ENCODE measurements around the gene EDAR. TPM values are rescaled to one million over a fixed set of nuclear protein-coding genes. Genes with fewer than 3 reads are reported as not detected.

Gene EDAR
- total and polyA plus RNA-seq, 9 of the 15 experiments (the other 6 are each of a cell fraction or from before 2014, with no cell fraction given), result 0.01 TPM; not detected in 8

DNA sequence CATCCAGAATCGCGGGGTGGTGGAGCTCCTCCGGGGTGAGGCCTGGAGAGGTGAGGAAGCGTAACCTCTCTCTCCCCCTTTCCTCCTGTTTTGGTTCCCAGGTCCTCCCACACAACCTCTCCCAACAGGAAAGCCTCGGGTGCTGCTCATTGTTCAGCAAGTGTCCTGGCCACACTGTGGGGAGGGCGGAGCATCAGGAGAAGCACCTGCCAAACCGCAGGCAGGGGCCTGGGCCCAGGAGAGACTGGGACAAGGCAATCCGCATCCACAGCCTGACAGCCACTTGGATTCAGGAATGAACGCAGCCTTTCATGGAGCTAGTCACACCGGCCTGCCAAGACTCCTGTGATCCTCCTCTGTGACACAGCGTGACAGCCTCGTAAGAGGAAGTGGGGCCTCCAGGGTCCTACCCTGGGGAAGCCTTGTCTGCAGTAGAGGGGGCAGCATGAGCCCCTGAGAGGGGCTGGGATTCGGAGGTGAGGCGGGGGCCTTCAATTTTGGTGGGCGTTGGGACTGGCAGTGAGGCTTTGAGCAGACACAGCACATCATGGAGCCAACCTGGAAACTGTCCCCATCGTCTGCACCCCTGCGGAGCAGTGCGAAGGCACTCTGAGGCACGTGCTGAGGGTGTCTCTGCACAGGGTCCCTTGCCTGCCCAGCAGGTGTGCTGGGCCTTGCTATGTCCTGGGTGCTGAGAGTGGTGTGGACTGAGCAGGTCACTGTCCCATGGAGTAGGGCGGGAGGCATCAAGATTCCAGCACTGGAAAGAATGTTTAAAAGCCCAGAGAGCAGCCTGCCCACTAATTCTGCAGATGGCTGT lies 62.2 kb downstream of the EDAR start:
- H3K27me3 ChIP-seq (ENCODE audit: control insufficient read depth in 2 of 2, insufficient read depth in 2 of 2, low read length in 2 of 2), result peaks cover 32 to 93% of the 10 kb centered on the region in 2 experiments; a peak in 4 of 5 replicates
- in situ Hi-C loops (cut with MboI), result no loop called here
- peaks cover 11% of the 10 kb centered on the region; the same call in 1 of the 2 replicates for H4K20me1 ChIP-seq (replicated peaks; ENCODE audit: control insufficient read depth, insufficient read depth, low read length)
- H3K9me3 ChIP-seq (replicated peaks; ENCODE audit: control insufficient read depth, insufficient read depth, low read depth, low read length), result no peaks in the 10 kb centered on the region
- 1% methylated on average over 19 of the region's 20 CpGs for WGBS (ENCODE audit: insufficient coverage, low coverage, missing lambda C conversion rate)
- intact Hi-C loops (cut with micrococcal nuclease), result no loop called here
- DNase-seq (ENCODE audit: extremely low read depth in 1 of 4, low spot score in 3 of 4), result no peak
- no peak overlapping the region for H3K27ac ChIP-seq (ENCODE audit: extremely low read depth, low read depth, low read length)
- ChIA-PET CTCF (ENCODE audit: low intra/inter-chr PET ratio) (no interaction called here), POLR2A (no interaction called here)
- H3K4me1 ChIP-seq (replicated peaks in 1 of 2; ENCODE audit: control insufficient read depth in 2 of 2, insufficient read depth in 2 of 2, low read length in 2 of 2), result no peaks in the 10 kb centered on the region
- no peak overlapping the region for H3K4me2 ChIP-seq (ENCODE audit: insufficient read depth, low read length)
- no TSS peak for BruUV-seq (replicated peaks)
- H3K4me3 ChIP-seq, result no peak overlapping the region
- FAIRE-seq, result no peak
- H3K79me2 ChIP-seq (ENCODE audit: control insufficient read depth, insufficient read depth, low read length), result no peaks in the 10 kb centered on the region
- H2AFZ ChIP-seq (ENCODE audit: low read depth, low read length), result no peak overlapping the region
- no peaks in the 10 kb centered on the region for H3K36me3 ChIP-seq (ENCODE audit: control insufficient read depth, insufficient read depth, low read length)
- no peaks in the 10 kb centered on the region for H3K9me1 ChIP-seq (ENCODE audit: control insufficient read depth, insufficient read depth, low read length)
- H3K9ac ChIP-seq (ENCODE audit: insufficient read depth in 1 of 2, low read depth in 2 of 2, low read length in 2 of 2), result no peak overlapping the region
- TF ChIP-seq HIVEP1 (CRISPR knock-in tag; IDR thresholded peaks at IDR 0.05) (no peak), CC2D1A (IDR thresholded peaks at IDR 0.05) (no peak), ZNF143 (CRISPR knock-in tag; IDR thresholded peaks at IDR 0.05) (no peak), KLF16 (IDR thresholded peaks at IDR 0.05) (no peak), SPI1 (IDR thresholded peaks at IDR 0.05; ENCODE audit: borderline replicate concordance, low read depth, low read length) (no peak), SRSF1 (IDR thresholded peaks at IDR 0.05; ENCODE audit: low read depth, low read length) (no peak), NR4A1 (CRISPR knock-in tag; IDR thresholded peaks at IDR 0.05) (no peak), NR4A1 (tag; IDR thresholded peaks at IDR 0.05) (no peak), SAFB (IDR thresholded peaks at IDR 0.05; ENCODE audit: borderline replicate concordance, low read depth, low read length) (no peak), ZNF76 (CRISPR knock-in tag; IDR thresholded peaks at IDR 0.05; ENCODE audit: borderline replicate concordance) (no peak)
- TF ChIP-seq, protein P1, sequence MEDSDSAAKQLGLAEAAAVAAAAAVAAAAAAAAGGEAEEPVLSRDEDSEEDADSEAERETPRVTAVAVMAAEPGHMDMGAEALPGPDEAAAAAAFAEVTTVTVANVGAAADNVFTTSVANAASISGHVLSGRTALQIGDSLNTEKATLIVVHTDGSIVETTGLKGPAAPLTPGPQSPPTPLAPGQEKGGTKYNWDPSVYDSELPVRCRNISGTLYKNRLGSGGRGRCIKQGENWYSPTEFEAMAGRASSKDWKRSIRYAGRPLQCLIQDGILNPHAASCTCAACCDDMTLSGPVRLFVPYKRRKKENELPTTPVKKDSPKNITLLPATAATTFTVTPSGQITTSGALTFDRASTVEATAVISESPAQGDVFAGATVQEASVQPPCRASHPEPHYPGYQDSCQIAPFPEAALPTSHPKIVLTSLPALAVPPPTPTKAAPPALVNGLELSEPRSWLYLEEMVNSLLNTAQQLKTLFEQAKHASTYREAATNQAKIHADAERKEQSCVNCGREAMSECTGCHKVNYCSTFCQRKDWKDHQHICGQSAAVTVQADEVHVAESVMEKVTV (CRISPR knock-in tag; IDR thresholded peaks at IDR 0.05), result no peak
- TF ChIP-seq, protein P2, sequence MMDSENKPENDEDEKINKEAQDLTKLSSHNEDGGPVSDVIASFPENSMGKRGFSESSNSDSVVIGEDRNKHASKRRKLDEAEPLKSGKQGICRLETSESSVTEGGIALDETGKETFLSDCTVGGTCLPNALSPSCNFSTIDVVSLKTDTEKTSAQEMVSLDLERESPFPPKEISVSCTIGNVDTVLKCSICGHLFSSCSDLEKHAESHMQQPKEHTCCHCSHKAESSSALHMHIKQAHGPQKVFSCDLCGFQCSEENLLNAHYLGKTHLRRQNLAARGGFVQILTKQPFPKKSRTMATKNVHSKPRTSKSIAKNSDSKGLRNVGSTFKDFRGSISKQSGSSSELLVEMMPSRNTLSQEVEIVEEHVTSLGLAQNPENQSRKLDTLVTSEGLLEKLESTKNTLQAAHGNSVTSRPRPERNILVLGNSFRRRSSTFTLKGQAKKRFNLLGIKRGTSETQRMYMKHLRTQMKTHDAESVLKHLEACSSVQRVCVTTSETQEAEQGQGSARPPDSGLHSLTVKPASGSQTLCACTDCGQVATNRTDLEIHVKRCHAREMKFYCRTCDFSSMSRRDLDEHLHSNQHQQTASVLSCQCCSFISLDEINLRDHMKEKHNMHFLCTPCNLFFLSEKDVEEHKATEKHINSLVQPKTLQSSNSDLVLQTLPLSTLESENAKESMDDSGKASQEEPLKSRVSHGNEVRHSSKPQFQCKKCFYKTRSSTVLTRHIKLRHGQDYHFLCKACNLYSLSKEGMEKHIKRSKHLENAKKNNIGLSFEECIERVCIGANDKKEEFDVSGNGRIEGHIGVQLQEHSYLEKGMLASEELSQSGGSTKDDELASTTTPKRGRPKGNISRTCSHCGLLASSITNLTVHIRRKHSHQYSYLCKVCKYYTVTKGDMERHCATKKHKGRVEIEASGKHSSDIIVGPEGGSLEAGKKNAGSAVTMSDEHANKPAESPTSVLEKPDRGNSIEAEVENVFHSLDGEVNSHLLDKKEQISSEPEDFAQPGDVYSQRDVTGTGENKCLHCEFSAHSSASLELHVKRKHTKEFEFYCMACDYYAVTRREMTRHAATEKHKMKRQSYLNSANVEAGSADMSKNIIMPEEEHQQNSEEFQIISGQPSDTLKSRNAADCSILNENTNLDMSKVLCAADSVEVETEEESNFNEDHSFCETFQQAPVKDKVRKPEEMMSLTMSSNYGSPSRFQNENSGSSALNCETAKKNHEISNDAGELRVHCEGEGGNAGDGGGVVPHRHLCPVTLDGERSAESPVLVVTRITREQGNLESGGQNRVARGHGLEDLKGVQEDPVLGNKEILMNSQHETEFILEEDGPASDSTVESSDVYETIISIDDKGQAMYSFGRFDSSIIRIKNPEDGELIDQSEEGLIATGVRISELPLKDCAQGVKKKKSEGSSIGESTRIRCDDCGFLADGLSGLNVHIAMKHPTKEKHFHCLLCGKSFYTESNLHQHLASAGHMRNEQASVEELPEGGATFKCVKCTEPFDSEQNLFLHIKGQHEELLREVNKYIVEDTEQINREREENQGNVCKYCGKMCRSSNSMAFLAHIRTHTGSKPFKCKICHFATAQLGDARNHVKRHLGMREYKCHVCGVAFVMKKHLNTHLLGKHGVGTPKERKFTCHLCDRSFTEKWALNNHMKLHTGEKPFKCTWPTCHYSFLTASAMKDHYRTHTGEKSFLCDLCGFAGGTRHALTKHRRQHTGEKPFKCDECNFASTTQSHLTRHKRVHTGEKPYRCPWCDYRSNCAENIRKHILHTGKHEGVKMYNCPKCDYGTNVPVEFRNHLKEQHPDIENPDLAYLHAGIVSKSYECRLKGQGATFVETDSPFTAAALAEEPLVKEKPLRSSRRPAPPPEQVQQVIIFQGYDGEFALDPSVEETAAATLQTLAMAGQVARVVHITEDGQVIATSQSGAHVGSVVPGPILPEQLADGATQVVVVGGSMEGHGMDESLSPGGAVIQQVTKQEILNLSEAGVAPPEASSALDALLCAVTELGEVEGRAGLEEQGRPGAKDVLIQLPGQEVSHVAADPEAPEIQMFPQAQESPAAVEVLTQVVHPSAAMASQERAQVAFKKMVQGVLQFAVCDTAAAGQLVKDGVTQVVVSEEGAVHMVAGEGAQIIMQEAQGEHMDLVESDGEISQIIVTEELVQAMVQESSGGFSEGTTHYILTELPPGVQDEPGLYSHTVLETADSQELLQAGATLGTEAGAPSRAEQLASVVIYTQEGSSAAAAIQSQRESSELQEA (IDR thresholded peaks at IDR 0.05; ENCODE audit: low read depth), result no peak
- no peak for ATAC-seq

Data from K562 (cell line).